Activated CD4-positive, alpha-beta T cell treated with anti-CD3 and anti-CD28 coated beads for 36 hours (primary cell): ENCODE measurements around the gene PCDHGC4. TPM values are rescaled to one million over a fixed set of nuclear protein-coding genes. Genes with fewer than 3 reads are reported as not detected.

Experiments used
- ATAC-seq: fragments of 200-7000 bp; cut with Tn5 transposase; one replicate; pipeline ENCODE4 v1.10.0; 2021; ENCODE audit warnings: mild to moderate bottlenecking, moderate library complexity
- CTCF ChIA-PET: fragments of 350-600 bp; sonication (Branson Sonifier 250); formaldehyde crosslinking; loops from one replicate; lab custom pipeline; 2021; ENCODE audit warnings: antibody characterized with exemption; lab: Charles Lee
- POLR2A ChIA-PET: fragments of 350-600 bp; sonication (Branson Sonifier 250); formaldehyde crosslinking; loops from one replicate; lab custom pipeline; 2021; ENCODE audit warnings: antibody characterized with exemption, inconsistent platforms; lab: Charles Lee
- DNase-seq: peaks from one replicate; pipeline ENCODE4 v3.0.0-alpha.2; 2020
- H3K27ac Mint-ChIP-seq: one replicate; pipeline ENCODE4 v1.8.0; 2021; ENCODE audit warnings: mixed read lengths
- H3K27me3 Mint-ChIP-seq: one replicate; pipeline ENCODE4 v1.8.0; 2021; ENCODE audit warnings: mixed read lengths
- H3K36me3 Mint-ChIP-seq: one replicate; pipeline ENCODE4 v1.8.0; 2021; ENCODE audit warnings: low read depth, mixed read lengths
- H3K4me1 Mint-ChIP-seq: one replicate; pipeline ENCODE4 v1.8.0; 2021; ENCODE audit warnings: mixed read lengths
- H3K4me3 Mint-ChIP-seq: one replicate; pipeline ENCODE4 v1.8.0; 2021; ENCODE audit warnings: mild to moderate bottlenecking, moderate library complexity, mixed read lengths
- H3K9me3 Mint-ChIP-seq: one replicate; pipeline ENCODE4 v1.8.0; 2021; ENCODE audit warnings: low read depth, mixed read lengths
- intact Hi-C, 2 experiments: fragments of 100-400 bp; cut with DNase I in 1 of 2; cut with micrococcal nuclease in 1 of 2; formaldehyde crosslinking; loops; one replicate each; pipeline versions ENCODE4 v1.14.2 to v1.15.1; 2022 to 2024; cut with DNase I, micrococcal nuclease
- total RNA-seq, 2 experiments: library from RNA; stranded (reverse); gene quantifications; one replicate each; pipeline ENCODE4 v1.2.3, GENCODE V29; 2021

The PCDHGC4 gene
- total RNA-seq, 2 experiments from 2014 or later, result not detected

- POLR2A ChIA-PET, result no interaction called here
- Mint-ChIP-seq H3K4me1 (peaks cover 6% of the 10 kb centered on the region), H3K27me3 (peaks cover 75% of the 10 kb centered on the region), H3K36me3 (no peaks in the 10 kb centered on the region), H3K4me3 (no peak overlapping the region), H3K9me3 (no peaks in the 10 kb centered on the region), H3K27ac (no peak overlapping the region)
- intact Hi-C loops, result no loop called here
- CTCF ChIA-PET, result interaction anchor here (0.8 kb wide), 1 partner anchor 93 kb away, joined by 3 read pairs; no protein-coding TSS in a partner anchor
- DNase-seq (no peak), ATAC-seq (no peak)
Measured at GRCh38 chr5:141490271-141490670, 5.4 kb downstream of the PCDHGC4 start.

- no peak for ATAC-seq
- no peaks in the 10 kb centered on the region for H3K9me3 Mint-ChIP-seq
- no peak for DNase-seq
- POLR2A ChIA-PET, result no interaction called here
- H3K4me3 Mint-ChIP-seq, result no peak overlapping the region
- no peaks in the 10 kb centered on the region for H3K36me3 Mint-ChIP-seq
- peaks cover 6% of the 10 kb centered on the region for H3K4me1 Mint-ChIP-seq
- CTCF ChIA-PET, result interaction anchor here (0.8 kb wide), 1 partner anchor 94 kb away, joined by 3 read pairs; no protein-coding TSS in a partner anchor
- H3K27ac Mint-ChIP-seq, result no peak overlapping the region
- intact Hi-C loops, result no loop called here
- peaks cover 75% of the 10 kb centered on the region for H3K27me3 Mint-ChIP-seq
Measured at GRCh38 chr5:141490771-141491170, 5.9 kb downstream of the PCDHGC4 start.

DNA sequence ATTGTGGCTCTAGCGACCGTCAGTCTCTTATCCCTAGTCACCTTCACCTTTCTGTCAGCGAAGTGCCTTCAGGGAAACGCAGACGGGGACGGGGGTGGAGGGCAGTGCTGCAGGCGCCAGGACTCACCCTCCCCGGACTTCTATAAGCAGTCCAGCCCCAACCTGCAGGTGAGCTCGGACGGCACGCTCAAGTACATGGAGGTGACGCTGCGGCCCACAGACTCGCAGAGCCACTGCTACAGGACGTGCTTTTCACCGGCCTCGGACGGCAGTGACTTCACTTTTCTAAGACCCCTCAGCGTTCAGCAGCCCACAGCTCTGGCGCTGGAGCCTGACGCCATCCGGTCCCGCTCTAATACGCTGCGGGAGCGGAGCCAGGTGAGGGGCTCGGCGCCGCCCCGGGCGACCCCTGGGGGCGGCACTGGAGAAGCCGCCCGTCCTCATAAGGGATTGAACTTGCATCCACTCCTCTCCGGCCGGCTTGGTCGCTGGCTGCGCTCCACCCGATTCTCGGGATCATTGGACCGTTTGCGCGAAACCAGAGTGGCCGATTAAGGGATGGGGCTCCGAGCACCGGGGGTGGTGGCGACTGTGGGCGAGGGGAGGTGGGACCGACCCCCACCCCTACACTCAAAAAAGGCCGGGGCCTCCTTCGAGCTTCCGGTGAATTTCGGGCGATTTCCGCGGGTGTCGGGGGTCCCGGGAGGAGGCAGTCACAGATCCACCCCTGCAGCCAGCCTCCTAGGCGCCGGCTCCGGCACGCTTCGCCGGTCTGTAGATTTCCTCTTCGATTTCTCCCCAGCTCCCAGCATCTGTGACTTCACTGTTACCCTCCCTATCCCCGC is 6.7 kb downstream of the PCDHGC4 start:
- intact Hi-C loops, result no loop called here
- POLR2A ChIA-PET, result no interaction called here
- H3K4me1 Mint-ChIP-seq, result peaks cover 6% of the 10 kb centered on the region
- H3K27me3 Mint-ChIP-seq, result peaks cover 76% of the 10 kb centered on the region
- H3K27ac Mint-ChIP-seq, result peak overlapping the region; percentile 53
- DNase-seq, result no peak
- H3K36me3 Mint-ChIP-seq, result no peaks in the 10 kb centered on the region
- no peaks in the 10 kb centered on the region for H3K9me3 Mint-ChIP-seq
- CTCF ChIA-PET, result interaction anchor here (0.6 to 3.3 kb wide), 4 partner anchors 13 to 78 kb away, joined by 3 to 13 read pairs (median 4); partner anchors contain the start of gene PCDHGA10
- peak overlapping the region; percentile 61 for H3K4me3 Mint-ChIP-seq
- peak; percentile 28 for ATAC-seq

DNA sequence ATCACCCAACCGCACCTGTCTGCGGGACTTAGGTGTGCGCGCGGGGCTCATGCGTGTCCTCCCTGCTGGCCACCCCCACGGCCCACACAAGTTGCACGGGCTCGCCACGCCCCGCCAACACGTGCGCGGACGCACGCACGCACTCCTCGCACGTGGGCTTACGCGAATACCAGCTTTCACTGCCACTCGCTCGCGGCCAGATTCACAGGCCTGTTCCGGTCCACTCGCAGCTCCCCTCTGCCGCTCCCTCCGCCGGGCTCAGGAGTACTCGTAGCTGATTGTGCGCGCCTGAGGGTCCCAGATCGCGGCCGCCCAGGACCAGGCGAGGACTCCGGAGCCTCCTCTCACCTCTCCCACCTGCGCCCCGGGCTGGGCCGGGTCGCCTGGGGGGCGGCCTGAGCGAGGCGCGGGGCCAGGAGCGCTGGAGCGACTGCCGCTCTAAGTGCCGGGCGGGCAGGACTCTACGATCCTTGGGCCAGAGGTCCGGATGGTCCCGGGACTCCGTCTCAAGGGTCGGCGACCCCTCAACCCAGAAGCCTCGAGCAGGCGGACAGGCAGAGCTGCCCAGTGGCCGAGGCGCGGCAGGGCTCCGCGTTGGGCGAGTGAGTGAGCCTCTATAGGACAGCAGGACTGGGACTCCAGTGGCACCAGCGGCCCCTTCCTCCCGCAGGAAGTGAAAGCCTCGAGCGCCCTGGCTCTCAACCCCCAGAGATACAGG is 7.5 kb downstream of the PCDHGC4 start:
- peak; percentile 59 for DNase-seq
- intact Hi-C loops, result no loop called here
- Mint-ChIP-seq H3K27ac (peak overlapping the region; percentile 53), H3K9me3 (no peaks in the 10 kb centered on the region), H3K4me1 (peaks cover 6% of the 10 kb centered on the region), H3K27me3 (peaks cover 71% of the 10 kb centered on the region), H3K4me3 (peak overlapping the region; percentile 61), H3K36me3 (no peaks in the 10 kb centered on the region)
- POLR2A ChIA-PET, result interaction anchor here (0.6 kb wide), 1 partner anchor 783 kb away, joined by 3 read pairs; no protein-coding TSS in a partner anchor
- CTCF ChIA-PET, result interaction anchor here (0.5 to 3.3 kb wide), 7 partner anchors 21 to 79 kb away, joined by 3 to 13 read pairs (median 4); partner anchors contain the start of gene PCDHGA10
- peak; percentile 50 for ATAC-seq

- peaks cover 6% of the 10 kb centered on the region for H3K4me1 Mint-ChIP-seq
- no peaks in the 10 kb centered on the region for H3K36me3 Mint-ChIP-seq
- H3K4me3 Mint-ChIP-seq, result no peak overlapping the region
- H3K27ac Mint-ChIP-seq, result no peak overlapping the region
- H3K27me3 Mint-ChIP-seq, result peaks cover 68% of the 10 kb centered on the region
- no peak for DNase-seq
- intact Hi-C loops, result no loop called here
- no peaks in the 10 kb centered on the region for H3K9me3 Mint-ChIP-seq
- CTCF ChIA-PET, result interaction anchor here (0.6 to 3.3 kb wide), 7 partner anchors 16 to 368 kb away, joined by 3 to 13 read pairs (median 3); partner anchors contain the start of gene PCDHGA10
- no peak for ATAC-seq
- POLR2A ChIA-PET, result no interaction called here
Measured at GRCh38 chr5:141493500-141494422, 8.9 kb downstream of the PCDHGC4 start.

DNA sequence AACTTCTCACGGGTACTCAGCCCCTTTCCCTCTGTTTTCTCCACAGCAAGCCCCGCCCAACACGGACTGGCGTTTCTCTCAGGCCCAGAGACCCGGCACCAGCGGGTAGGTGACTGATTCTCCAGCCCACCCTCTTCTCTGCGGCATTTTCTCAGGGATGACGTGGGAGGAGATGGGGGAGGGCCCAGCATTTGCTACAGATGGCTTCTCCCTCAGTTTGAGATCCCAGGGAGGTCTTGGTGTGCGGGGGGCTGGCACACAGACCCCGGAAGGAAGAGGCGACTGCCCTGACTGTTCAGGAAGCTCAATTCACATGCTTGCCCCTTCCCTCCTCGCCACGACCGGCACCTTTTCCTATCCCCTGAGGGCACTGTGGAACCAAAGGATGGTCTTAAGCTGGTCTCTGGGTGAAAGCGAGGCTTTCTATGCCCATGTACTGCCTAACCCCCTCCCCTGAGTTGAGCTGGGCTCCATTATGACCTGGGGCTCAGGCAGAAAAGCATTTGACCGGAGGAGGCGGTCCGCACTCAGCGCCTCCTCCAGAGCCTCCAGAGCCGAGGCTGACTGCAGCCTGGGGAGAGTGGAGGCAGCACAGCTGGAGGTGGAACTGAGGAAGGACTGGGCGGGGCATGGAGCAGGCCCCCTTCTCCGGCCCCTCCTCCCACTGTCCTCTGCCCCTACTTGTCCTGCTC is 10.1 kb downstream of the PCDHGC4 start:
- Mint-ChIP-seq H3K9me3 (no peaks in the 10 kb centered on the region), H3K36me3 (no peaks in the 10 kb centered on the region)
- ATAC-seq, result no peak

GRCh38 chr5:141495453-141495811 is 10.6 kb downstream of the PCDHGC4 start:
- CTCF ChIA-PET, result interaction anchor here (0.8 to 1.1 kb wide), 3 partner anchors 72 to 98 kb away, joined by 3 read pairs; partner anchors contain the start of genes PCDHGA11 and PCDHGB5
- H3K36me3 Mint-ChIP-seq, result no peaks in the 10 kb centered on the region
- intact Hi-C loops, result no loop called here
- peaks cover 6% of the 10 kb centered on the region for H3K4me1 Mint-ChIP-seq
- H3K27me3 Mint-ChIP-seq, result peaks cover 57% of the 10 kb centered on the region
- ATAC-seq (no peak), DNase-seq (no peak)
- H3K4me3 Mint-ChIP-seq, result no peak overlapping the region
- no peaks in the 10 kb centered on the region for H3K9me3 Mint-ChIP-seq
- POLR2A ChIA-PET, result no interaction called here
- H3K27ac Mint-ChIP-seq, result no peak overlapping the region

More for the DNA sequence above, 10.1 kb downstream of the PCDHGC4 start:
- ChIA-PET POLR2A (no interaction called here), CTCF (interaction anchor here (0.8 to 3.3 kb wide), 4 partner anchors 18 to 74 kb away, joined by 3 to 13 read pairs (median 3); partner anchors contain the start of gene PCDHGA11)
- Mint-ChIP-seq H3K4me3 (no peak overlapping the region), H3K27ac (no peak overlapping the region), H3K27me3 (peaks cover 62% of the 10 kb centered on the region), H3K4me1 (peaks cover 6% of the 10 kb centered on the region)
- no peak for DNase-seq
- intact Hi-C loops, result no loop called here

GRCh38 chr5:141496038-141496437 is 11.2 kb downstream of the PCDHGC4 start:
- CTCF ChIA-PET, result interaction anchor here (1.0 to 1.1 kb wide), 2 partner anchors 25 to 99 kb away, joined by 3 read pairs; partner anchors contain the start of gene PCDHGB5
- intact Hi-C loops, result no loop called here
- no peak for ATAC-seq
- POLR2A ChIA-PET, result no interaction called here
- Mint-ChIP-seq H3K4me1 (peaks cover 6% of the 10 kb centered on the region), H3K4me3 (no peak overlapping the region), H3K27ac (no peak overlapping the region), H3K36me3 (no peaks in the 10 kb centered on the region), H3K27me3 (peaks cover 51% of the 10 kb centered on the region), H3K9me3 (no peaks in the 10 kb centered on the region)
- DNase-seq, result no peak

DNA sequence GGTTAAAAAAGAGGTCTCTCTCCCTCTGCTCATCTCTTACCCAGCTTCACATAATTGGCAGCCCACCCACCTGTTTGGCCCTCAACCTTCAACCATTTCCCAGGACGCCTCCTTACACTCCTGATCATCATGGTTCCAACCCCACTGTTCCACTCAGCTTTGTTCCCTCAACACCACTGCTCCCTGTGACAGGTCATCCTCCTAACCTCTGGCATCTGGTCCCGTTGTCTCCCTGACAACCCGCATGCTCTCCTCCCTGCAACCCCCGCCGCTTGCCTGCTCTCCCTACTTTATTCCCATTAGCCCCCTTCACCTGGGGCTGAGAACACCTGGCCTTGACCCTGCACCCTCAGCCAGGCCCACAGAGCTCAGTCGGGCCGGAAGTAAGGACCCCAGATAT is 16.9 kb downstream of the PCDHGC4 start:
- no peak for ATAC-seq
- H3K27ac Mint-ChIP-seq, result no peak overlapping the region
- H3K9me3 Mint-ChIP-seq, result no peaks in the 10 kb centered on the region
- ChIA-PET CTCF (interaction anchor here (0.7 kb wide), 2 partner anchors 10 to 12 kb away, joined by 3 read pairs; no protein-coding TSS in a partner anchor), POLR2A (no interaction called here)
- intact Hi-C loops, result no loop called here
- no peaks in the 10 kb centered on the region for H3K4me1 Mint-ChIP-seq
- peaks cover 10% of the 10 kb centered on the region for H3K27me3 Mint-ChIP-seq
- DNase-seq, result no peak
- no peaks in the 10 kb centered on the region for H3K36me3 Mint-ChIP-seq
- H3K4me3 Mint-ChIP-seq, result no peak overlapping the region

- no peaks in the 10 kb centered on the region for H3K9me3 Mint-ChIP-seq
- CTCF ChIA-PET, result interaction anchor here (1.0 kb wide), 1 partner anchor 107 kb away, joined by 4 read pairs; no protein-coding TSS in a partner anchor
- H3K36me3 Mint-ChIP-seq, result no peaks in the 10 kb centered on the region
- intact Hi-C loops, result no loop called here
- DNase-seq, result no peak
- ATAC-seq, result no peak
- no peaks in the 10 kb centered on the region for H3K4me1 Mint-ChIP-seq
- H3K4me3 Mint-ChIP-seq, result no peak overlapping the region
- no peak overlapping the region for H3K27ac Mint-ChIP-seq
- H3K27me3 Mint-ChIP-seq, result peaks cover 2% of the 10 kb centered on the region
- POLR2A ChIA-PET, result no interaction called here
Measured at GRCh38 chr5:141503681-141504080, 18.9 kb downstream of the PCDHGC4 start.
